HG03108 (cell line): ENCODE data around the gene NUDCD3.
"Not testable (repeated sequence)": the region's sequence is repeated elsewhere in the genome, so short reads cannot be mapped to it uniquely, and the experiment has no call there.

Experiments used
- ATAC-seq: cut with Tn5 transposase; IDR thresholded peaks from one replicate; pipeline ENCODE4 v1.9.1; 2021; ENCODE audit warnings: moderate library complexity; ENCODE audit not compliant: unreplicated experiment

NUDCD3 gene

DNA sequence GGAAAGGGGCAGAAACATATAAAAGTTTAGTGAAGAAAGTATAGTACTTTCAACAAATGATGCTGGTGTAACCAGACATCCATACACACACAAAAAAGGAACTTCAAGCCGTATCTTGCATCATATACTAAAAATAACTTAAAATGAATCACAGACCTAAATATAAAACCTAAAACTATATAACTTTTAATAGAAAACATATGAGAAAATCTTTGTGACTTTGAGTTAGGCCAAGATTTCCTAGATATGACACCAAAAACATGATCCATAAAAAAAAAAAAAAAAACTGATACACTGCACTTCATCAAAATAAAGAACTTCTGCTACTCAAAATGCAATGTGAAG lies 40.9 kb downstream of the NUDCD3 start:
- ATAC-seq = no peak

DNA sequence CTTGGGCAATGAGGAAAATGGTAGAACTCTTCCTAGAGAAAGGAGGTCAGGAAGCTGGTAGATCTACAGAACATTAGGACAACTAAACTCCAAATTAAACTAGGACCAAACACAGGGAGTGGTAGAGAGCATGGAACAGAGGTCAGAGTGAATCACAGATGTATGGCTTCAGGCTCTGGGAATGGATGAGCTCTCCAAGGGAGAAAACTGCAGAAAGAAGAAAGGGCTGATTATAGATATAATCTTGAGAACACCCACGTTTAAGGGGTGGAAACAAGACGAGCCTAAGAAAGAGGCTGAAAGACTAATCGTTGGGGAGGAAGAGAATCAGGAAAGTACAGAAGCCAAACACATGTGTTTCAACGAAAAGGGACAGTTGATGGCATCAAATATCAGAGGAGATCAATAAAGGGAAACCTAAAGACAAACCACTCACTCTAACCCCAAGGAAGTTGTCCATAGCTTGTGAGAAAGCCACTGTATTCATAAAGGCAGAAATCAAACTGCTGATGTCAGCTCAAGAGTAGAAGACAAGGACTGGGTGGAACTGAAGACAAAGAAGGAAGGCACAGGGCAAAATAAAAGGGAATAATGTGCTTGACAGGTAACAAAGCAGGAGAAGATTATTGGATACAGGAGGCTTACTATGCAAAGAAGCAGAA lies 41.4 kb downstream of the NUDCD3 start:
- no peak for ATAC-seq

DNA sequence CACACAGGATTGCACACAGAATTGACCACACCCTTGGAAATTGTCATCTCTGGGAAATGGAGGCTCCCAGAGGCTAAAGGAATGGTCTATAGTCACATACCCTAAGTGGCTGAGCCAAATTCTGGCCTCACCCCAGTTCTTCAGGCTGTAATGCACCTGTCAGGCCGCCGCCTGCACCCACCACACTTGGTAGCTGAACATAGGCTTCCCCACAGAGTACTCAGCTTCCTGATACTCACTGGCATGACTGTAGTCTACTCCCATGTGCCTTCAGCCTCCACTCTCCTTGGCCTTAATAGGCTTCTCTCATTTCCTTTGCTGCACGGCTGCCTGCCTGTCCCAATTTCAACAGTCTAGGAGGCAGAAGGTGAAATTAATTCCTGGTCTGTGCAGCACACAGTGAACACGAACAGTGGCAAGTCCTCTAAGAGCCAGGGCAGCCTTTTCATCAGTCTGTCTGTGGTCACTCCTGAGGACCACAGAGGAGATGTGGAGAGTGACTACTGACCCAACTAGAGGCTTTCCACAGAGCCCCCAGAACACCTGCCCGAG lies 42.5 kb downstream of the NUDCD3 start:
- no peak for ATAC-seq

DNA sequence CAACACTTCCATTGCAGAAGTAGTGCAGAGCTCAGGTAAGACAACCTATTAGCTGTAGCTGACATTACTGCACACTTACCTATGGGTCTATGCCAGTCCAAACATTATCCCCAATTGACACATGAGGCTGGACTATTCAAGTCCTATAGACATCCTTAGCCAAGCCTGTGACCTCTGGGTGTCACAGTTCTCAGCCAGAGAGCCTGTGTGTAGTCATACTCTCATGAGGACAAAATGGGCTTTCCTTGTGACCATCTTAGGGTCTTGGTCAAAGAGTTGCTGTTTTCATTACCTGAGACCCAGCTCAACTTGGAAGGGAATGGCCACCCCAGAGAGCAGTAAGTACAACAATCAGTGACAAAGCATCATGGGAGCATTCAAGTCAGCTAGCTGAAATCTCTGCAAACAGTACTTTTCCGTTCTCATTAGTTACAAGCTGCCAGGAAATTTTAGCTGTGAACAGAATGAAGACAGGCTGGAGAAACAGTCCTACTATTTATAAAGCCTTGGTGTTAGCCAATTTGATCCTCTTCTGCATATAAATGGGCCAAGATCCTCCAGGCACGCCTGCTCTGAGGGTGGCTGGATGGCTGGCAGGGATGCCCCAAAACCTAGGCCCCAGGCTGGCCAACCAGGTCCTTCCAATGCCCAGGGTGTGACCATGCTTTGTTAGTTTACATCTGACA lies 44.3 kb downstream of the NUDCD3 start:
- ATAC-seq = no peak

DNA sequence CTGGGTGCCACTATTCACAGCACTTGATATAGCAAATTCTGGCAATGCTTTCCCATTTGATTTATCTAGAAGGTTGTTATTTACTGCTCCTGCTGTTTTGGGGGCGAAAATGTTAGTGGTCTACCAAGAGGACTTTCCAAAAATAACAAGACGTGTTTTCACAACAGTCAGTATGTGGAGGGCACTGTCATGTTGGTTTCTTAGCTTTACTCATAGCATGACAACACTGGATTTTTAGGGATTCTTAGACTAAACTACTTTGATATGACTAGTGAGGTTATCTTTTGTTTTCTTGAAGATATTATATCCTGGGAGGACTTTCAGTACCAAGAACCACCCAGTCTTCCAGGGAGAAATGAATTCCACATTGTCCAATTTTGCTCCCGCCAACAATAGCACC lies 49.4 kb downstream of the NUDCD3 start:
- ATAC-seq = no peak

DNA sequence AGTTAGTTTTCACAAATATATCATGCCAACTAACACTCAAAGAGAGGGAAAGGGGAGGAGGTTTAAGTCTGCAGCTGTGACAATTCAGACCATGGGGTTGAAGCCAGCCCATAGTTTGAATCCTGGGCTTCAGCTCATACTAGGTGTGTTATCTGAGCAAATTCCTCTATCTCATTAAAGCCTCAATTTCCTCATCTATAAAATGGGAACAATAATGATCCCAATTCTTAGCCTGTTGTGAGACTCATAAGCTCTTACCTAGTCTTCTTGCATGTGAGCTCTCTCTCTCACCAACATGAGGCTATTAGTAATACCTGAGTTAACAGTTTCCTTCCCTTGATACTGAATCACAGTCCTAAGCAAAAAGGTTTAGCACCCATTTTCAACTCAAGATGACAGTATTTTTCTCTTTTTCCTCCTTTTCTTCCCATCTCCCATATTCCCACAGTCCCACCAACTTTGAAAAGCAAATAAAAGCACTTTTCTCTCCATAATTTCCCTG lies 49.8 kb downstream of the NUDCD3 start:
- ATAC-seq = no peak

DNA sequence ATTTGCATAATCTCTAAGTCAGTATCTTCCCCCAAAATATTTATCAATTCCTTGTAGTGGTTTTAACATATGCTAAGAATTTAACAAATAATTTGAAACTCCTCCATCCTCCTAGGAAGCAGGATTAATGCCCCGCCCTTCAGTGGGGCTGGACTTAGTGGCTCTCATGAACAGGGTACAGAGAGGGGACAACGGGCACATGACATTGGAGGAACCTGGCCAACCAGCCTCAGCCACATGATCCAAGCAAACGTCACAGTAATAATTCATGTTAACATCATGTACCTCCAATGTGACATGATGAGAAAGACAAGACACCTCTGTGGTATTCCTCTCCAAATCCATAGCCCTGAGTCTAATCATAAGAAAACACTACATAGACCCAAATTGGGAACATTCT lies 50.5 kb downstream of the NUDCD3 start:
- ATAC-seq = no peak

DNA sequence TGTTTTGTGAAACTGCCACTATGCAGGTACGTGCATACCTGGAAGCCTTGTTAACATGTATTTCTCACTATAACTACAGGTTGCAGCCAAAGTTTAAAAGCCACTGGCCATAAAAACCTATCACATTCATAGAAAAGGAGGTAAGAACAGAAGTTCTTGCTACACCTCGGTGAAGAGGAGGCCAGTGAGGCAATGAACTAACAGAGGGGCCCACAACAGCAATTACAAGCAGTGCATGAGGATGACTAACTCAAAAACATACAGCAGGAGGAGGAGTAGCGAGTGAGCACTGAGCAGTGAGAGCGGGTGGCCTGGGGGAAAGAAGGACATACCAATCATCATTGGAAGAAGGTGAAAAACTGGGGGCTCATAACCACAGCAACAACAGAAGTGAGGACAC lies 51.6 kb downstream of the NUDCD3 start:
- ATAC-seq = no peak

DNA sequence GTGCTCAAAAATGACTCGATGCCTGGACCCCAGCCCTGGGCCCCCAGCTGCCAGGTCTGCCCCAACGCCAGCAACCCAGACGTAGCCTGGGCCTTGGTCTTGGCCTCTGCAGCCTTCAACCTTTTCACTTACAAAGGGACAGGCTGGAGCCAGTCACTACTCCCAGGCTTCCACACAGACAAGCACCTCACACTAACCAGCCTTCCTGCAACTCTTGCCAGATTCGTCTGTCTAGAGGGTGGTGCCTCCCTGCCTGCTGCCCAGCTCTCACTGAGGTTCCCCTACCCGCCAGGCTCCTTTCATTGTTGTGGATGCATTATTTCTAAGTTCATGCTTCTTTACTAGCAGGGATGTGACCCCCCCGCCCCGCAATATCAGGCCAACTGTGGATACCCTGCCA lies 56.3 kb downstream of the NUDCD3 start:
- ATAC-seq = no peak

DNA sequence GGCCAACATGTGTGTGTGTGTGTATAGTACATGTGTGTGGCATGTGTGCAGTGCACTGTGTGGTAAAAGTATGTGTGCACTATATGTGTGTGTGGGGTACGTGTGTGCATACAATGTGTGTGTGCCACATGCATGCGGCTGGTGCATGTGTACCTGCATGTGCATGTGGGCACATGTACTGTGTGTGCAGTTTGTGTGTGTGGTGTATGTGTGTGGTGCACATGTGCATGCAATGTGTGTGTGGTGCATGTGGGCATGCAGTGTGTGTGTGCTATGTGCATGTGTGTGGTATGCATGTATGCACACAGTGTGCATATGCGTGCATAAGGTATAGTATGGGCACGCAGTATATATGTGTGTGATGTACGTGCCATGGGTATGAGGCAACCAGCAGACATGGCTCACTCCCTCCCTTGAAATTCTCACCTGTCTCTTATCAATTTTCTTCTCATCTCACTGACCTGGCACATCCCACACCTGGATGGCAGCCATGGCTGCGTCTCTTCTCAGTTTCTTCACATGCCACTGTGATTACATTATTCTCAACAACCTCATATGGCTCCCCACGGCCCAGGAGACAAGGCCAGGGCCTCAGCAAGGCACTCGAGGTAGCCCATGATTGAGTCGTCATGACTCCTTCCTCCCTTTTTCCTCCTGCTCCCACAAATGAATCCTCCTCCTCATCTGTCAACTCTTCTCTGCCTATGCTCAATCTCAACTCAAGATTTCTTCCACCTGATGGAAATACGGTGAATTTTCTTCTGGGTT lies 57.0 kb downstream of the NUDCD3 start:
- no peak for ATAC-seq

DNA sequence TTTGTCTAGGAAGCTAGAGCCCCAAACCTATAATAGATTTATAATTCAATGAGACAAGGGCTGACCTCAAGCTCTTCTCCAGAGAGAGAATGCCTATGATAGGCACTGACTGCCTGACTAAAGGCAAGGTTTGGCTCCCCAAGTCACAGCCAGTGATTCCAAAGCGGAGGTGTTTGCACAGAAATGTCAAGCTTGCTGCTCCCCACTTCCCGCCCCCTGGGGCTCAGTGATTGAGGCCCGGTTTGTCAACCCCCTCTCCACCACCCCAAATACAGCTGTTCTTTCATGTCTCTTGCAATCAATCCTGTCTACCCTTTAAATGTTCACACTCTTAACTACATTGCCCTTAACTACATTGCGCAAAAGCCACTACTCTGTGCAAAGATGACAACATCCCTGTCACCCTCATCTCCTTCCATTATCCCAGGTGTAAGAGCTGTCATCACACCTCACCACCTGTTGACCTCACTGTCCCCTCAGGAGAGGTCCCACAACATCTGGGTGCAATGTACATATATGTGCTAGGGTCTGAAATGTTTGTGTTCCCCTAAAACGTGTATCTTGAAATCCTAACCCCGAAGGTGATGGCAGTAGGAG lies 58.0 kb downstream of the NUDCD3 start:
- ATAC-seq = no peak

DNA sequence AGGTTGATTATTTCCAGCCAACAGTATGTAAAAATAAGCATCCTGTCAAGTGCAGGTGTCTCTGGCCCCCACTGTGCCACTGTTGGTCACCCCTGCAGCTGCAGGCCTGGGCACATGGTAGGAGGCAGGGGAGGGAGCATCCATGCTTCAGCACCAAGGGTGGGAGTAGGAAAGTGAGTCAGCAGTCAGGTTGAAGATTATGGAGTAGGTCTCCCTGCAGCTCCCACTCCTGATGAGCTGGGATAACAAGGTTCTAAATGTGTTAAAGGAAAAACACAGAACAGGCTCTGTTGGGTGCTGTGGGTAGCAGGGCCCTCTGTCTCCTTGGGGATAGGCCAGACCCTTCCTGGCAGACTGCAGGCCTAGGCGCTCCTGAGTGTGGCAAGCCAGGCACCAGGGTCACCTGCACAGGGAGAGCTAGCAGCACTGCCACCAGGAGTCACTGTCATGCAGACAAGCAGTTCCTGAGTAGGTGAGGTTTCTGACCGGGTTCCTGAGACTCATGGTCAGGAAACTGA lies 59.3 kb downstream of the NUDCD3 start:
- ATAC-seq = peak; percentile 65

DNA sequence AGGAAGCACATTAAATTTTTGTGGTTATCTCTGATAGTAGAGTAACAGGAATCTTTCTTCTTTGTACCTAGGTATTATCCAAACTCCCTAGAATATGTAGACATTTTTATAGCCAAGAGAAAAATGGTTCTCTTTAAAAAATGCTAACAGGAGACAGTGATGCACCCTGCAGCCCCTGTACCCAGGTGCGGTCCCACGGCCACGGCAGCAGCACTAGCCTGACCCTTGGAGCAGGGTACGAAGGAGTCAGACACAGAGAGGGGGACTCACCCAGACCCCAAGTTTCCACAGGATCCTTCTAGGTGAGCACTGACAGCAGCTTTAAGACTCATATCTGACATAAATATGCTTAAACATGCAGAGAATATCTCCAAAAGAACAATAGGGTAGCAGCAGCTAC lies 60.4 kb downstream of the NUDCD3 start:
- no peak for ATAC-seq

DNA sequence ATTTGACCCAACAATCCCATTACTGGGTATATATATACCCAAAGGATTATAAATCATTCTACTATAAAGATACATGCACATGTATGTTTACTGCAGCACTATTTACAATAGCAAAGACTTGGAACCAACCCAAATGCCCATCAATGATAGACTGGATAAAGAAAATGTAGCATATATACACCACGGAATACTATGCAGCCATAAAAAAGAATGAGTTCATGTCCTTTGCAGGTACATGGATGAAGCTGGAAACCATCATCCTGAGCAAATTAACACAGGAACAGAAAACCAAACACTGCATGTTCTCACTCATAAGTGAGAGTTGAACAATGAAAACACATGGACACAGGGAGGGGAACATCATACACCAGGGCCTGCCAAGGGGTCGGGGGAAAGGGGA lies 65.7 kb downstream of the NUDCD3 start:
- not testable (repeated sequence) for ATAC-seq

DNA sequence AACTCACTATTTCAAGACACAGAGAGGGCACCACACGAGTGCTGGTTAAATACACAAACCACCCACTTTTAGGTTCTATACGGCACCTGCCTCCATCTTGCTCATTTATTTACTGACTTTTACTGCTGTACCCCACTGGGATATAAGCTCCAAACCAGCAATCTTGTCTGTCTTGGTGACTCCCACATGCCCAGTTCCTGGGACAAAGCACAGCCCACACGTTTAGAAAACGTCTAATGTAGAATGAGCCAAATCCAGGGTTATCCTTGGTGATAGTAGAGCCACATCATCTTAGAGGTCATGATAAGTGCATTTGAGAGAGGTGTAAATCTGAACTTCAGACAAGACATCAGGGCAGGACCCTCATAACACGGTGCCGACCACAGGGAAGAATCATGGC lies 73.5 kb downstream of the NUDCD3 start:
- no peak for ATAC-seq

DNA sequence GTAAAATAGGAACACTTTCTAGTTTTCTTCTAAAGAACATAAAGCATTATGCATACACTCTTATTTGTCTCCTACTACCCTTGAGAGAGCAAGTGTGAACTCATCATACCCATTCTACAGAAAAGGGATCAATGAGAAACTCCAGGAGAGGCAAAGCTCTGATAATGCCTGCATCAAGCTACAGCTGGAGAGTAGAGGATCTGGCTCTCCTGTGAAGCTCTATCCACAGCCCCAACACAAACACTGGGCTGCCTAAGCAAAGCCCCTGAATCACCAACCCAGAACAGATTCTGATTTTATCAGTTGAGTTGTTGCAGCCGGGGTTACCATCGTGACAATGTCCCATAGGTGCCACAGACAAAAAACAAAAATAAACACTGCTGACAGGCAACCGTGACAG lies 74.9 kb downstream of the NUDCD3 start:
- no peak for ATAC-seq

DNA sequence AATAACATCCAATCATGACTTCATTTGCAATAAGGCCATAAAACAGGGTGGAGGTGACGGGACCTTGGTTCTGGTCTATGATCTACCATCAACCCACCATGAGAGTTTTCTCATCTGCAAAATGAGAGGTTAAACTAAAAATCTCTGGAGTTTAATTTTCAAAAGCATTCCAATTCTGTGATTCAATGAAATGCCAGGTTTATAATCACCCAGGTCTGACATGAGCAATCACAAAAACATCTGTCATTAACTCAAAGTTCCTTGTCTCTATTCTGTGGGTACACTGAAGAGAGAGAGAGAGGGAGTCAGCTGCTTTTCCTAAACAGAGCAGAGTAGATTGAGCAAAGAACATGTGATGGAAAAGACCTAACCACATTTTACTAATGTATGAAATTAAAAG lies 75.4 kb downstream of the NUDCD3 start:
- no peak for ATAC-seq

DNA sequence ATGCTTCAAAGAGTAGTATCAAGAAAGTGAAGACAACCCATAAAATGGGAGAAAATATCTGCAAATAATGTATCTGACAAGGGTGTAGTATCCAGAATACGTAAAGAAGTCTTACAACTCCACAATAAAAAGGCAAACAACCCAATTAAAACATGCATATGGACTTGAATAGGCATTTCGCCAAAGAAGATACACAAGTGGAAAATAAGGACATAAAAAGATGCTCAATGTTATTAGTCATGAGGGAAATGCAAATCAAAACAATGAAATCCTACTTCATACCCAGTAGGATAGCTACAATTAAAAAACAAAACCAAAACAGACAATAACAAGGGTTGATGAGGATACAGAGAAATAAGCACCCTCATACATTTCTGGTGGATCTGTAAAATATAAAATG lies 79.2 kb downstream of the NUDCD3 start:
- no peak for ATAC-seq

DNA sequence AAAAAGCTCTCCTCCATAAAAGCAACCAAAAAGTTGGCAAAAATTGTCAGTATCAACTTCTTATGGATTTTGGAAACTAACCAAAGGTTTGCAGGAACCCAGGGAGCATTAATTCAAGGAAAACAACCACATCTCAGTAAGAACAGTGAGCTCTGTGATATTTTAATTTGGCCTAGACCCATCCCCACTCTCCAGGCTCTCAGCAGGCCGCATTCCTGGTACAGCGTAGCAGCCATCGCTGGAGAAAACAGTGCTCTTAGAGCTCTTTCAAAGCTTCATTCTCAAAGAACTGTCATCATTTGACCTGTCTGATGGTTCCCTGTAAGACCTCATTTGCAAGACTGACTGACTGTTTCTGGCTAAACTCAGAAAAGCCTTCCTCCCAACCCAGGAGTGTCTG lies 81.9 kb downstream of the NUDCD3 start:
- ATAC-seq = no peak

DNA sequence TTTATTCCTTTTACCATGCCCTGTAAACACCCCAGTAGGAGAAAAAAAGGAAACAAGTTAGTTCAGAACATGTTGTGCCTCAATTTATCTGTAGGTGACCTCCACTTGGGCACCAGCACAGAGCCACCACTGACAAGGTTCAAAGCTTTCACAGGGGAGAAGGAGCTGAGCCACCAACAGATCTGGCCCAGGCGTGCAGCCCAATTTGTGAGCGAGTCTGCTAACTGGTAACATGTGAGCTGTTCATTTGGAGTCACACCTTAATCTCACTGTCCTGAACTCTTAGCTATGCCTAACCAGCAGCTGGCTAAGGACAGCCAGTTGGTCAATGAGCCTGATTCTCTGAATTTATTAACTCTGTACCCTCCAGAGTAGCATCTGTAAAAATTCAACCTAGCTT lies 86.7 kb downstream of the NUDCD3 start:
- ATAC-seq = no peak

DNA sequence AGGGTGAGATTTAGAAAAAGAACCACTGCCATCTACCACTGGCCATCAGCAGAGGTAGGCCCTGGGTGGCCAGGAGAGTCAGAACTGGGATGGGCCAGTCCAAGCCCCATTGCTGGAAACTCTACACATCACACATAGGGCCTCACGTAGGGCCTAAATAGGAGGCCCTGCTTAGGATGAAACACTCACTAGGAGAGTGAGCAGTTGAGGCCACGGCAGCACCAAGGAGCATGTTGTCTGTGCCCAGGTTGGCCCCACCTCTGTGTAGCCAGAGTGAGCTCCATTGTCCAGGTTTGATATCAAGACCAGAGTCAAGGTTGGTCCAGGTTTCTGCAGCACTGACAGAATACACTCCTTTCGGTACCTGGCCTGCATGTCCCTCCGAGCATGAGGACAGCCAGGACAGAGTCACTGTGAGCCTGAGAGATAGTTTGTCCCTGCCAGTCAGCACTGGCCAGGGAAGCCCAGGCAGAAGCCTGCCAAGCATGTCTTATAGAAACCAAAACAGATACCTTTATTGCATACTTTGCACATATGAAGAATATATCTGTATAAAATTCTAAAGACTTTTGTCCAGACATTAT lies 87.2 kb downstream of the NUDCD3 start:
- ATAC-seq = no peak
